ENCODE measurements around the gene HDDC2.

DNA sequence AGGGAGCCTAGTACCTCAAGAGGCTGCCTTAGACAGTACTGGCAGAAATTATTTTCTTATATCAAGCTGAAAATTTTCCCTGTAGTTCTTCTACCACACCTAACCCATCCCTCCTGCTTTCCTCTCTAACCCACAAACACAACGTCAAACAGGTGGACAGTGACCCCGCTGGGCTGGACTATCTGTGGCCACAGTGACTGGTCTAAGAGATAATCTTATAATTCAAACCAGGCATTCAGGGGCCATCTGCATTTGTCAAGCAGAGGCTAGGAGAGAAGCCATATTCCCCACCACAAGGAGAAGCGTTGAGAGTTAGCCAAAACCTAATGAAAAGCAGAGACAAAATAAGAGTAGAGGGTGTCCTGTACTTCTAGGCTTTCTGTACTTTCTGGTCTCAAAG is 8.2 kb downstream of the HDDC2 start:
- TF ChIP-seq POLR2A (IDR thresholded peaks at IDR 0.05) = no peak
- TF ChIP-seq, protein P1, sequence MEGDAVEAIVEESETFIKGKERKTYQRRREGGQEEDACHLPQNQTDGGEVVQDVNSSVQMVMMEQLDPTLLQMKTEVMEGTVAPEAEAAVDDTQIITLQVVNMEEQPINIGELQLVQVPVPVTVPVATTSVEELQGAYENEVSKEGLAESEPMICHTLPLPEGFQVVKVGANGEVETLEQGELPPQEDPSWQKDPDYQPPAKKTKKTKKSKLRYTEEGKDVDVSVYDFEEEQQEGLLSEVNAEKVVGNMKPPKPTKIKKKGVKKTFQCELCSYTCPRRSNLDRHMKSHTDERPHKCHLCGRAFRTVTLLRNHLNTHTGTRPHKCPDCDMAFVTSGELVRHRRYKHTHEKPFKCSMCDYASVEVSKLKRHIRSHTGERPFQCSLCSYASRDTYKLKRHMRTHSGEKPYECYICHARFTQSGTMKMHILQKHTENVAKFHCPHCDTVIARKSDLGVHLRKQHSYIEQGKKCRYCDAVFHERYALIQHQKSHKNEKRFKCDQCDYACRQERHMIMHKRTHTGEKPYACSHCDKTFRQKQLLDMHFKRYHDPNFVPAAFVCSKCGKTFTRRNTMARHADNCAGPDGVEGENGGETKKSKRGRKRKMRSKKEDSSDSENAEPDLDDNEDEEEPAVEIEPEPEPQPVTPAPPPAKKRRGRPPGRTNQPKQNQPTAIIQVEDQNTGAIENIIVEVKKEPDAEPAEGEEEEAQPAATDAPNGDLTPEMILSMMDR (IDR thresholded peaks at IDR 0.05) = no peak
